ENCODE measurements around the gene EEF1A2.

The EEF1A2 gene

DNA sequence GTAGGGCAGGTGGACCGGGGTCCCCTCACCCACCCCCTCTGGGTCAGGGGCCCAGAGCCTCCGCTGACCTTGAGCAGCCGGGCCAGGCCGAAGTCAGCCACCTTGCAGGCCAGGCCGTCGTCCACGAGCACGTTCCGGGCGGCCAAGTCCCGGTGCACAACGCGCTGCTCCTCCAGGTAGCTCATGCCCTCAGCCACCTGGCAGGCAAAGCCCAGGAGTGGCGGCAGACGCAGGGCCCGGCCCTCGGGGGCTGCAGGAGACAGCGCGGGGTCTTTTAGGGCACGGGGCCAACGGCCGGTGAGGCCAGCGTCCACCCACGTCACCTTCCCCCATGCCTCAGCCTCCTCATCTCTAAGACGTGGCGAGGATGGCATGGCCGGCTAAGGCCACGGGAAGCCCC is 42.5 kb upstream of the EEF1A2 start:
- Histone ChIP-seq H3K27ac (ENCODE audit: low read depth, low read length, poor library complexity, severe bottlenecking) (no peak overlapping the region), H2AFZ (ENCODE audit: low read length) (no peak overlapping the region), H3K4me1 (ENCODE audit: insufficient read depth, low read length, severe bottlenecking) (peaks cover 17% of the 10 kb centered on the region), H3K79me2 (ENCODE audit: insufficient read depth, low read length) (no peaks in the 10 kb centered on the region), H3K9me2 (ENCODE audit: low read depth, low read length) (no peaks in the 10 kb centered on the region), H3K4me3 (ENCODE audit: low read depth, low read length, poor library complexity, severe bottlenecking) (no peak overlapping the region), H3K9ac (ENCODE audit: low read length) (no peak overlapping the region), H3K4me2 (ENCODE audit: low read length) (no peak overlapping the region), H3K36me3 (ENCODE audit: insufficient read depth, low read length) (no peaks in the 10 kb centered on the region), H3K27me3 (ENCODE audit: insufficient read depth, low read length) (no peaks in the 10 kb centered on the region; the same call in 1 of the 2 replicates), H3F3A (ENCODE audit: insufficient read depth, low read length) (no peaks in the 10 kb centered on the region), H4K20me1 (ENCODE audit: insufficient read depth, low read length) (no peaks in the 10 kb centered on the region), H3K9me3 (ENCODE audit: low read length) (no peaks in the 10 kb centered on the region)
- TF ChIP-seq, protein P1, sequence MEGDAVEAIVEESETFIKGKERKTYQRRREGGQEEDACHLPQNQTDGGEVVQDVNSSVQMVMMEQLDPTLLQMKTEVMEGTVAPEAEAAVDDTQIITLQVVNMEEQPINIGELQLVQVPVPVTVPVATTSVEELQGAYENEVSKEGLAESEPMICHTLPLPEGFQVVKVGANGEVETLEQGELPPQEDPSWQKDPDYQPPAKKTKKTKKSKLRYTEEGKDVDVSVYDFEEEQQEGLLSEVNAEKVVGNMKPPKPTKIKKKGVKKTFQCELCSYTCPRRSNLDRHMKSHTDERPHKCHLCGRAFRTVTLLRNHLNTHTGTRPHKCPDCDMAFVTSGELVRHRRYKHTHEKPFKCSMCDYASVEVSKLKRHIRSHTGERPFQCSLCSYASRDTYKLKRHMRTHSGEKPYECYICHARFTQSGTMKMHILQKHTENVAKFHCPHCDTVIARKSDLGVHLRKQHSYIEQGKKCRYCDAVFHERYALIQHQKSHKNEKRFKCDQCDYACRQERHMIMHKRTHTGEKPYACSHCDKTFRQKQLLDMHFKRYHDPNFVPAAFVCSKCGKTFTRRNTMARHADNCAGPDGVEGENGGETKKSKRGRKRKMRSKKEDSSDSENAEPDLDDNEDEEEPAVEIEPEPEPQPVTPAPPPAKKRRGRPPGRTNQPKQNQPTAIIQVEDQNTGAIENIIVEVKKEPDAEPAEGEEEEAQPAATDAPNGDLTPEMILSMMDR (IDR thresholded peaks at IDR 0.05; ENCODE audit: low read length), result no peak
- TF ChIP-seq EZH2 (IDR thresholded peaks at IDR 0.05; ENCODE audit: borderline replicate concordance, low read length), result no peak

DNA sequence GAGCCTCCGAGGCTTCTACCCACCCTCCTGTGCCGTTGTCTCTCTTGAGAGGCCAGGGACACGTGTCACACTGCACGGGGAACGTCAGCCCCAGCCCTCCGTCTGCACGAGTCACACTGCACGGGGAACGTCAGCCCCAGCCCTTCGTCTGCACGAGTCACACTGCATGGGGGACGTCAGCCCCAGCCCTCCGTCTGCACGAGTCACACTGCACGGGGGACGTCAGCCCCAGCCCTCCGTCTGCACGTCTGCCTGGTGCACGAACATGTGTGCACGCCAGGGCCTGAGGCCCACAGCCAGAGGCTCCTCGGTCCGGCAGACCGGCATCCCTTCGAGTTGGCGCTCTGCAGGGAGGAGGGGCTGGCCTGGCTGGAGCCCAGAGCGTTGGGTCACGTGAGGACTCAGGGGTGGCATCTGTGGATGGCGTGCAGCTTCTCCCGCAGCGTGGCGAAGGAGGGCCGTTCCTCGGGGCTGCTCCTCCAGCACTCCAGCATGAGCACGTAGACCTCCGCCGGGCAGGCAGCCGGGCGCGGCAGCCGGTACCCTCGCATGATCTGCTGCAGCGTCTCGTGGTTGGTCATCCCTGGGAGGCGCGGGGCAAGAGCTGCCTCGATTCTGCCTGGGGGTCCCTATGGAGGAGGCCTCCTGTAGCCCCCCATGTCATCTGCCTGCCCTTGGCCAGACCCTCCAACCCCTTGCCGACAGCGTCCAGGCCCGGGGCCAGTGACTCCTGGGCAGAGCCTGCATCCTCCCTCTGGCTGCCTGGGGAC is 41.7 kb upstream of the EEF1A2 start:
- H3K9me3 ChIP-seq (ENCODE audit: low read length), result no peaks in the 10 kb centered on the region
- H3K79me2 ChIP-seq (ENCODE audit: insufficient read depth, low read length), result no peaks in the 10 kb centered on the region
- no peaks in the 10 kb centered on the region; the same call in 1 of the 2 replicates for H3K27me3 ChIP-seq (ENCODE audit: insufficient read depth, low read length)
- no peak overlapping the region for H3K27ac ChIP-seq (ENCODE audit: low read depth, low read length, poor library complexity, severe bottlenecking)
- TF ChIP-seq, protein P1 (IDR thresholded peaks at IDR 0.05; ENCODE audit: low read length), result no peak
- TF ChIP-seq EZH2 (IDR thresholded peaks at IDR 0.05; ENCODE audit: borderline replicate concordance, low read length), result no peak
- no peaks in the 10 kb centered on the region for H4K20me1 ChIP-seq (ENCODE audit: insufficient read depth, low read length)
- peaks cover 17% of the 10 kb centered on the region for H3K4me1 ChIP-seq (ENCODE audit: insufficient read depth, low read length, severe bottlenecking)
- no peaks in the 10 kb centered on the region for H3K9me2 ChIP-seq (ENCODE audit: low read depth, low read length)
- H3K36me3 ChIP-seq (ENCODE audit: insufficient read depth, low read length), result no peaks in the 10 kb centered on the region
- H3F3A ChIP-seq (ENCODE audit: insufficient read depth, low read length), result no peaks in the 10 kb centered on the region
- H3K4me2 ChIP-seq (ENCODE audit: low read length), result no peak overlapping the region
- H2AFZ ChIP-seq (ENCODE audit: low read length), result no peak overlapping the region
- no peak overlapping the region for H3K4me3 ChIP-seq (ENCODE audit: low read depth, low read length, poor library complexity, severe bottlenecking)
- H3K9ac ChIP-seq (ENCODE audit: low read length), result no peak overlapping the region

DNA sequence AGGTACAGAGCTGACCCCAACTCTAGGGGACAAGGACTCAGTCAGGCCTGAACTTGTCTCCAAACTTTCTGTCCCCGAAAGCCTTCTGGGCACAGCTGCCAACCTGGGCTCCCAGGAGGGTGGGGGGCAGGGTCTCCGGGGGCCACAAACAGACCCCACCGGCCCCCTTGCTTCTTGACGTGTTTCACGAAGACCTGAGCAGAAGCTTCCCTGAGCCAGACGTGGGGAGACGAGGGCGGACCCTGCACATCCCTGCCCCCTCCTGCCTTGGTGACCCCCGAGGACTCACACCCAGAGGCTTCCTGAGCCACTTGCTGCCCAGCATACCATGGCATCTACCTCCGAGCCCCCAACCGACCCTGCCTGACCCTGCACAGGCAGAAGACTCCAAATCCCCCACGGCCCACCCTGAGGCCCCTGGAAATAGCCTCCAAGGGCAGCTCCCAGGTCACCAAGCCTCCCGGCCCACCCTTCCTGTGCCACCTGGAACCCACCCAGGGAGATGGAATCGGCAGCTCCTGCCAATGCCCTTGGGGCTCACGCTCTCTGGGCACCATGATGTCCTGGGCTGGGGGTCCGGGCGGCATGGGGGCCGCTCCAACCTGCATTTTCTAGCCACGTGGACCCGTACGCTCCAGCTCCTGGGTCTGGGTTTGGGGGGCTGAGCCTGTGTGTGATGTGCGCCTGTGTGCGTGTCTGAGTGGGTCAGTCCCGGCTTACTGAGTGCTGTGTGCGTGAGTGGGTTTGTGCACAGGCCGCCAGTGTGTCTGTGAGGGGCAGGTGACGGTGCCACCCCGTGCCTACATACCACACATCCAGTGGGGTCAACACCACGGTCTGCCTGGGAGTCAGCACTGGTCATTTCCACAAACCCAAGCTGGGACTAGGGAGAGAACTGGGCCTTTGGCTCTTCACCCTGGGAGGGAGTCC is 40.8 kb upstream of the EEF1A2 start:
- Histone ChIP-seq H3K36me3 (ENCODE audit: insufficient read depth, low read length) (no peaks in the 10 kb centered on the region), H3K27me3 (ENCODE audit: insufficient read depth, low read length) (peaks cover 5% of the 10 kb centered on the region; the same call in 1 of the 2 replicates), H3F3A (ENCODE audit: insufficient read depth, low read length) (no peaks in the 10 kb centered on the region), H2AFZ (ENCODE audit: low read length) (no peak overlapping the region), H3K9me2 (ENCODE audit: low read depth, low read length) (no peaks in the 10 kb centered on the region), H4K20me1 (ENCODE audit: insufficient read depth, low read length) (no peaks in the 10 kb centered on the region), H3K4me1 (ENCODE audit: insufficient read depth, low read length, severe bottlenecking) (peaks cover 17% of the 10 kb centered on the region), H3K79me2 (ENCODE audit: insufficient read depth, low read length) (no peaks in the 10 kb centered on the region), H3K9me3 (ENCODE audit: low read length) (no peaks in the 10 kb centered on the region), H3K4me3 (ENCODE audit: low read depth, low read length, poor library complexity, severe bottlenecking) (no peak overlapping the region), H3K9ac (ENCODE audit: low read length) (no peak overlapping the region), H3K4me2 (ENCODE audit: low read length) (no peak overlapping the region), H3K27ac (ENCODE audit: low read depth, low read length, poor library complexity, severe bottlenecking) (no peak overlapping the region)
- TF ChIP-seq EZH2 (IDR thresholded peaks at IDR 0.05; ENCODE audit: borderline replicate concordance, low read length), result no peak
- TF ChIP-seq, protein P1 (IDR thresholded peaks at IDR 0.05; ENCODE audit: low read length), result no peak

Measured in OCI-LY1 (cell line).